CD14-positive monocyte (primary cell): ENCODE measurements around the gene ITGAV. TPM values are rescaled to one million over a fixed set of nuclear protein-coding genes. Genes with fewer than 3 reads are reported as not detected.

Source experiments
- DNase-seq, 3 donors: peaks; one replicate each; pipeline ENCODE4 v3.0.0-alpha.2; 2011 to 2022
- H2AFZ ChIP-seq: 2 replicates; pipeline ENCODE4 v1.6.0; 2012; ENCODE audit warnings: mild to moderate bottlenecking, low read depth, low read length, inconsistent platforms; ENCODE audit not compliant: insufficient read depth, poor library complexity, severe bottlenecking
- H3K27ac ChIP-seq, 2 donors: 1 replicate in 1 of 2; 2 replicates in 1 of 2; pipeline ENCODE4 v1.5.1; 2012 to 2013; ENCODE audit warnings: low read length in 2 of 2, control low read depth in 1 of 2, inconsistent platforms in 1 of 2, low read depth in 1 of 2, mild to moderate bottlenecking in 1 of 2
- H3K27me3 ChIP-seq, 2 donors: one replicate each; pipeline versions ENCODE4 v1.6.0 to v1.6.1; 2011 to 2013; ENCODE audit warnings: low read length in 2 of 2; ENCODE audit not compliant: control insufficient read depth in 2 of 2, insufficient read depth in 2 of 2
- H3K36me3 ChIP-seq, 2 donors: replicated peaks in 1 of 2; 1 replicate in 1 of 2; 2 replicates in 1 of 2; pipeline versions ENCODE4 v1.5.1 to v1.6.1; 2012 to 2013; ENCODE audit warnings: low read length in 2 of 2, control low read depth in 1 of 2, inconsistent platforms in 1 of 2, mild to moderate bottlenecking in 1 of 2; ENCODE audit not compliant: insufficient read depth in 2 of 2, control insufficient read depth in 1 of 2
- H3K4me1 ChIP-seq, 2 donors: 1 replicate in 1 of 2; 2 replicates in 1 of 2; pipeline versions ENCODE4 v1.5.1 to v1.6.1; 2012 to 2013; ENCODE audit warnings: low read length in 2 of 2, control low read depth in 1 of 2, inconsistent platforms in 1 of 2, mild to moderate bottlenecking in 1 of 2, moderate library complexity in 1 of 2; ENCODE audit not compliant: insufficient read depth in 2 of 2, control insufficient read depth in 1 of 2
- H3K4me2 ChIP-seq: replicated peaks from 2 replicates; pipeline ENCODE3; 2012; ENCODE audit warnings: low read length, moderate library complexity, mild to moderate bottlenecking; ENCODE audit not compliant: poor library complexity, severe bottlenecking; ENCODE audit errors: extremely low read depth
- H3K4me3 ChIP-seq, 3 experiments: fragments of 200-600 bp in 1 of 3; sonication (generic) in 1 of 3; replicated peaks in 1 of 3; 1 replicate in 2 of 3; 2 replicates in 1 of 3; pipeline ENCODE4 v1.5.1; 2011 to 2013; ENCODE audit warnings: low read length in 3 of 3, mild to moderate bottlenecking in 3 of 3, control low read depth in 2 of 3, low read depth in 2 of 3, inconsistent platforms in 1 of 3, moderate library complexity in 1 of 3
- H3K79me2 ChIP-seq: 2 replicates; pipeline ENCODE4 v1.6.0; 2012; ENCODE audit warnings: mild to moderate bottlenecking, control low read depth, inconsistent platforms, low read length, moderate library complexity; ENCODE audit not compliant: insufficient read depth
- H3K9ac ChIP-seq: 2 replicates; pipeline ENCODE4 v1.6.0; 2017; ENCODE audit warnings: low read length, mild to moderate bottlenecking; ENCODE audit not compliant: insufficient read depth, poor library complexity, severe bottlenecking
- H3K9me3 ChIP-seq, 2 donors: replicated peaks in 1 of 2; 1 replicate in 1 of 2; 2 replicates in 1 of 2; pipeline versions ENCODE4 v1.5.1 to v1.6.1; 2012 to 2013; ENCODE audit warnings: low read length in 2 of 2, control low read depth in 1 of 2; ENCODE audit not compliant: control insufficient read depth in 1 of 2, insufficient read depth in 1 of 2
- H4K20me1 ChIP-seq: 2 replicates; pipeline ENCODE4 v1.6.0; 2012; ENCODE audit warnings: mild to moderate bottlenecking, low read length, control low read depth, moderate library complexity; ENCODE audit not compliant: insufficient read depth
- H3K27ac Mint-ChIP-seq, 7 donors: one replicate each; pipeline ENCODE4 v1.8.0; 2020; ENCODE audit warnings: mild to moderate bottlenecking in 7 of 7, mixed read lengths in 7 of 7, moderate library complexity in 6 of 7, inconsistent platforms in 2 of 7
- H3K27me3 Mint-ChIP-seq, 3 donors: one replicate each; pipeline ENCODE4 v1.8.0; 2021 to 2022; ENCODE audit warnings: low read depth in 3 of 3, mild to moderate bottlenecking in 3 of 3, mixed read lengths in 3 of 3, moderate library complexity in 3 of 3, inconsistent platforms in 1 of 3
- H3K36me3 Mint-ChIP-seq, 2 donors: one replicate each; pipeline ENCODE4 v1.8.0; 2020; ENCODE audit warnings: mixed read lengths in 2 of 2, inconsistent platforms in 1 of 2, mild to moderate bottlenecking in 1 of 2
- H3K4me1 Mint-ChIP-seq: one replicate; pipeline ENCODE4 v1.8.0; 2020; ENCODE audit warnings: mild to moderate bottlenecking, mixed read lengths
- H3K4me3 Mint-ChIP-seq, 2 donors: one replicate each; pipeline ENCODE4 v1.8.0; 2020; ENCODE audit warnings: mild to moderate bottlenecking in 2 of 2, mixed read lengths in 2 of 2, moderate library complexity in 1 of 2
- H3K9me3 Mint-ChIP-seq, 7 donors: one replicate each; pipeline ENCODE4 v1.8.0; 2020 to 2022; ENCODE audit warnings: mixed read lengths in 7 of 7, mild to moderate bottlenecking in 6 of 7, moderate library complexity in 6 of 7, inconsistent platforms in 2 of 7
- WGBS: methylation state at CpG from one replicate; pipeline ENCODE4 v1.1.5; 2013; ENCODE audit warnings: missing lambda C conversion rate; ENCODE audit not compliant: insufficient coverage; 5-methylcytosine and 5-hydroxymethylcytosine counted together
- intact Hi-C, 2 donors: fragments of 100-400 bp; cut with micrococcal nuclease; formaldehyde crosslinking; loops; one replicate each; pipeline versions ENCODE4 v1.15.0 to v1.15.1; 2023
- polyA plus RNA-seq, 3 donors: library from polyadenylated mRNA; depleted of rRNA in 1 of 3; unstranded in 2 of 3; stranded (reverse) in 1 of 3; fragments of 300-500 nt in 2 of 3; fragments of >200 nt in 1 of 3; fragmentation: Illumina TruSeq in 2 of 3; gene quantifications; 1 replicate in 2 of 3; 2 replicates in 1 of 3; pipeline ENCODE4 v1.2.3, GENCODE V29; 2012 to 2021
- TF ChIP-seq, protein P1 (sequence below): fragments of 200-600 bp; IDR thresholded peaks from one replicate; pipeline ENCODE4 v1.8.0; 2022; ENCODE audit warnings: antibody characterized with exemption, mild to moderate bottlenecking

The ITGAV gene
- polyA plus RNA-seq, 3 donors = 4.9 to 8.2 (median 6.0) TPM

DNA sequence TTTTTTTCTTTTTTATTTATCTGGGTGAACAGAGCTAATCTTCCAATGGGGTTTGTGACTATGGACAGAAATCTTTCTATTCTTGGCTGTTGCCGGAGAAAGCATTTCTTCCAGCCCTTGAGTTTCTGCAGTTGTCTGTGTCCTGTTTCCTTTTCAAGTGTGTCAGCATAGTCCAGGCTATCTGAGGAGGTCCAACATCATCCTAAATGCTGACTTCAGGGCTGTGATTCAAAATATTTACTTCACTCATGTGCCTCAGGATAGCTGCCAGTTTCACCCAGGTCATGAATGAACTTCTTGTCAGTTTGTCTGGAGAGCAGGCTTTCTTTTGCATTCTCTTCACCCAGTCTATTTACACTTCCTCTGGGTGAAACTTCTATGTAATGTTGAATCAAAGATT lies 27.9 kb downstream of the ITGAV start:
- TF ChIP-seq, protein P1, sequence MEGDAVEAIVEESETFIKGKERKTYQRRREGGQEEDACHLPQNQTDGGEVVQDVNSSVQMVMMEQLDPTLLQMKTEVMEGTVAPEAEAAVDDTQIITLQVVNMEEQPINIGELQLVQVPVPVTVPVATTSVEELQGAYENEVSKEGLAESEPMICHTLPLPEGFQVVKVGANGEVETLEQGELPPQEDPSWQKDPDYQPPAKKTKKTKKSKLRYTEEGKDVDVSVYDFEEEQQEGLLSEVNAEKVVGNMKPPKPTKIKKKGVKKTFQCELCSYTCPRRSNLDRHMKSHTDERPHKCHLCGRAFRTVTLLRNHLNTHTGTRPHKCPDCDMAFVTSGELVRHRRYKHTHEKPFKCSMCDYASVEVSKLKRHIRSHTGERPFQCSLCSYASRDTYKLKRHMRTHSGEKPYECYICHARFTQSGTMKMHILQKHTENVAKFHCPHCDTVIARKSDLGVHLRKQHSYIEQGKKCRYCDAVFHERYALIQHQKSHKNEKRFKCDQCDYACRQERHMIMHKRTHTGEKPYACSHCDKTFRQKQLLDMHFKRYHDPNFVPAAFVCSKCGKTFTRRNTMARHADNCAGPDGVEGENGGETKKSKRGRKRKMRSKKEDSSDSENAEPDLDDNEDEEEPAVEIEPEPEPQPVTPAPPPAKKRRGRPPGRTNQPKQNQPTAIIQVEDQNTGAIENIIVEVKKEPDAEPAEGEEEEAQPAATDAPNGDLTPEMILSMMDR = no peak
- Mint-ChIP-seq H3K27ac (no peak overlapping the region), H3K9me3 (no peaks in the 10 kb centered on the region), H3K4me1 (no peaks in the 10 kb centered on the region), H3K27me3 (peaks cover 0 to 2% (median 0%) of the 10 kb centered on the region in 3 donors), H3K36me3 (peaks cover 3 to 4% of the 10 kb centered on the region in 2 donors), H3K4me3 (no peak overlapping the region)
- Histone ChIP-seq H2AFZ (no peak overlapping the region), H3K9ac (no peak overlapping the region), H3K4me2 (no peak overlapping the region), H3K4me3 (no peak overlapping the region), H4K20me1 (no peaks in the 10 kb centered on the region), H3K79me2 (no peaks in the 10 kb centered on the region), H3K4me1 (no peaks in the 10 kb centered on the region), H3K36me3 (peaks cover 0 to 8% of the 10 kb centered on the region in 2 donors), H3K9me3 (no peaks in the 10 kb centered on the region), H3K27ac (no peak overlapping the region), H3K27me3 (no peaks in the 10 kb centered on the region)
- WGBS = 100% methylated on average over 1 of the region's 1 CpG
- intact Hi-C loops = no loop called here
- DNase-seq = no peak

DNA sequence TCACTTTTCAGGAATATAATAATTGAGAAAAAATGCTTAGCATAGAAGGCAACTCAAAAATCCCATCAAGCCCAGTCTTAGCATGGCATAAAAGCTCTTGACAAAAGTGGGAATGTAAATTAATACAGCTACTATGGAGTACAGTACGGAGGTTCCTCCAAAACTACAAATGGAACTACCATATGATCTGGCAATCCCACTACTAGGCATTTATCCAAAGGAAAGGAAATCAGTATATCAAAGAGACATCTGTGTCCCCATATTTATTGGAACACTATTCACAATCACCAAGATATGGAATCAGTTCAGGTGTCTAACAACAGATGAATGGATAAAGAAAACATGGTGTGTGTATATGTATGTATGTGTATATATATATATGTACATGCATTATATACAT lies 28.8 kb downstream of the ITGAV start:
- Histone ChIP-seq H3K27me3 (no peaks in the 10 kb centered on the region), H2AFZ (no peak overlapping the region), H4K20me1 (no peaks in the 10 kb centered on the region), H3K9me3 (no peaks in the 10 kb centered on the region), H3K9ac (no peak overlapping the region), H3K4me1 (no peaks in the 10 kb centered on the region), H3K36me3 (peaks cover 8 to 16% of the 10 kb centered on the region in 2 donors), H3K79me2 (no peaks in the 10 kb centered on the region), H3K4me2 (no peak overlapping the region), H3K4me3 (no peak overlapping the region), H3K27ac (no peak overlapping the region)
- no CpG with 5 or more reads among the region's 1 CpG for WGBS
- intact Hi-C loops = no loop called here
- Mint-ChIP-seq H3K36me3 (peaks cover 11 to 12% of the 10 kb centered on the region in 2 donors), H3K4me3 (no peak overlapping the region), H3K9me3 (no peaks in the 10 kb centered on the region), H3K27ac (no peak overlapping the region), H3K4me1 (no peaks in the 10 kb centered on the region), H3K27me3 (peaks cover 0 to 2% (median 0%) of the 10 kb centered on the region in 3 donors)
- TF ChIP-seq, protein P1 = no peak
- DNase-seq = no peak
